Measurements from ENCODE around the gene STK17A.

The STK17A gene

DNA sequence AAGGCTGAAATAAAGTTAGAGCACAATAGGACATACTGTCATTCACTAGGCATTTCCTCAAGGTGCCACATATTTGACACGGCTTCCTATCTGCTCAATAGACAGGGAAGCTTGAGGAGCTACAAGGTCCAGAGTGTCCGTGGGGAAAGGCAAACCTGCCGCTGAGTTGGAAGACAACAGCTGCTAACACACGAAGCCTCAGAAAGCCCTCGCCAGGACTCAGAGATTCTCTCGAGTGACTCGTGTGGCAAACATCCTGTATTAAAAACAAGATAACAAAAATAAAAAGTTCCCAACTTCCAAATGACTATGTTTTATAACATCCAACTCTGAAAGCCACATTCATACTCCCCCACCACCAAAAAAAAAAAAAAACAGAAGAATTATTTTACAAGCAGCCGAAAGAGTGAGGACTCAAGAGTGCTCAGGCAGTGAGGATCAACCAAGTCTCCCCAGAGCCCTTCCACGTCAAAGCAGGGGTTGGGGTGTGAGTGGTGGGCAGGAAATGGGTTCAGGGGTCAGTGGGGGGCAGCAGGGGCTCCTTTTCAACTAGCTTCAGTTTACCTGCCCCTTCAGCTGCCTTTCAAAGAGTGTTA is 67.6 kb downstream of the STK17A start:
- no peak for TF ChIP-seq EP300 (IDR thresholded peaks at IDR 0.05; ENCODE audit: borderline replicate concordance)

DNA sequence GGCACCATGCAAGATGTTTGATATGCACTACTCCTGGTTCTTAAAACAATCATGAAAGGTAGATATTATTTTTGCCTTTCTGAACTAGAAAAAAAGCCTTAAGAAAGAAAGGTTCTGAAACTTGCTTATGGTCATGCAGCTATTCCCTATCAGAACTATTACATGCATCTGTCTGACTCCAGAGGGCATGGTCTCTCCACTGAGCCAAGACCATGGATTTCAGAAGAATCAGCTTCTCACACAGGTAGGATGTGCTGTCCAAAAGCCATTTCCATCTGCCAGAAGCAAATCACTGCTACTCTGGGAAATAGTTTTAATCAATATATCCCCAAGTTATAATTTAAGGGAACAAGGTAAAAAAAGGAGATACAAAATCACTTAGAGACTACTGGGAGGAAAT is 69.5 kb downstream of the STK17A start:
- no peak for TF ChIP-seq NFIC (IDR thresholded peaks at IDR 0.05)
- no peak for TF ChIP-seq CEBPB (IDR thresholded peaks at IDR 0.05)
- TF ChIP-seq, protein P1, sequence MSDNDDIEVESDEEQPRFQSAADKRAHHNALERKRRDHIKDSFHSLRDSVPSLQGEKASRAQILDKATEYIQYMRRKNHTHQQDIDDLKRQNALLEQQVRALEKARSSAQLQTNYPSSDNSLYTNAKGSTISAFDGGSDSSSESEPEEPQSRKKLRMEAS (IDR thresholded peaks at IDR 0.05), result no peak
- no peak for TF ChIP-seq TAF1 (IDR thresholded peaks at IDR 0.05; ENCODE audit: low read depth)
- no peak for TF ChIP-seq TCF12 (IDR thresholded peaks at IDR 0.05; ENCODE audit: low read depth)
- no peak for TF ChIP-seq YY1 (IDR thresholded peaks at IDR 0.05; ENCODE audit: low read depth)
- TF ChIP-seq CREB1 (IDR thresholded peaks at IDR 0.05; ENCODE audit: low read depth), result no peak
- TF ChIP-seq FOXM1 (IDR thresholded peaks at IDR 0.05; ENCODE audit: borderline replicate concordance, low read depth), result no peak
- TF ChIP-seq TEAD4 (IDR thresholded peaks at IDR 0.05), result no peak
- TF ChIP-seq ZBTB7A (IDR thresholded peaks at IDR 0.05; ENCODE audit: low read depth), result no peak
- TF ChIP-seq EGR1 (IDR thresholded peaks at IDR 0.05), result no peak

DNA sequence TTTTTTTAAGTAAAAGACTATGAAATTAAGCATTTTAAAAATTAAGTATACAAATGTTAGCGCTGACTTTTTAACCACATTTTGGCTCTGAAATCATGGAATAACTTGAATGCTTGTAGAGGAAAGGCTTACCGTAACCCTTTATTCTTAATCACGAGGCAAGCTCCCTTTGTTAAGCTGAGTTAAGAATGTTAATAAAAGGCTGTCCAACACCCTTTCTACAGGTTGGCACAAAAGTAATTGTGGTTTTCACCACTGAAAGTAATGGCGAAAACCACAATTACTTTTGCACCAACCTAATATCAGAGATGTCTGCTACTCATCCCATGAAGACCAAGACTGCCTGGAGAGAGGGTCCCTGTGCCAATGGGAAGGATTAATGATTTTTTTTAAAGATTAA is 70.6 kb downstream of the STK17A start:
- TF ChIP-seq EP300 (IDR thresholded peaks at IDR 0.05; ENCODE audit: borderline replicate concordance) (no peak), TEAD4 (IDR thresholded peaks at IDR 0.05) (no peak), TCF12 (IDR thresholded peaks at IDR 0.05; ENCODE audit: low read depth) (no peak), TAF1 (IDR thresholded peaks at IDR 0.05; ENCODE audit: low read depth) (no peak), EGR1 (IDR thresholded peaks at IDR 0.05) (no peak), NFIC (IDR thresholded peaks at IDR 0.05) (no peak), YY1 (IDR thresholded peaks at IDR 0.05; ENCODE audit: low read depth) (no peak), CEBPB (IDR thresholded peaks at IDR 0.05) (no peak)
- TF ChIP-seq, protein P1 (IDR thresholded peaks at IDR 0.05), result no peak

DNA sequence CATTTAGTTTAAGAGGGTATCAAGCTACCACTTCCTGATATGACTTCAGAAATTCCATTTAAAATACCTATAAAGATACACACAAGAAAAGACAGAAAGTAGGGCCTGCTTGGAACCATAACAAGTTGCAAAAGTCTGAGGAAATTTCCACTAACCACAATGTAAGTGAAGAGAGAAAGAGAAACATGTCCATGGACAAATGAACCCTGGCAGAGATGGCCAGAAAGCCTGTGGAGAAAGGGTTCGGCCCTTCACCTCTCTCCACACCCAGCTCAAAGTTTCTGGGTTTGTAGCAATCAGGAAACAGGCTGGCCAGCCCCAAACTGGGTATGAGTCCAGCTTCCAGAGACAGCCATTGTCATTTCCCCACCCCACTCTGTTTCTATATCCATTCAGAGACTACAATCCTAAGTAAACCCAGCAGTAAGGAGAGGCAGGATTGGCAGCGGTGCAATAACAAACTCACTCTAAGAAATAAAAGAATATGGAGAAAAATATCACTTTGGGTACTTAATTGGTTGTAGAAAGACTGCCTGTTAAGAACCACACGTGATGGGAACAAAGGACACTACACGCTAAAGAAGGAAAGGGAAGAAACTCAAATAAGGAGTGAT is 71.1 kb downstream of the STK17A start:
- no peak for TF ChIP-seq ZBTB7A (IDR thresholded peaks at IDR 0.05; ENCODE audit: low read depth)
- no peak for TF ChIP-seq CEBPB (IDR thresholded peaks at IDR 0.05)
- TF ChIP-seq TCF12 (IDR thresholded peaks at IDR 0.05; ENCODE audit: low read depth), result no peak
- TF ChIP-seq FOXM1 (IDR thresholded peaks at IDR 0.05; ENCODE audit: borderline replicate concordance, low read depth), result no peak
- TF ChIP-seq, protein P1 (IDR thresholded peaks at IDR 0.05), result no peak
- TF ChIP-seq TAF1 (IDR thresholded peaks at IDR 0.05; ENCODE audit: low read depth), result no peak
- no peak for TF ChIP-seq NFIC (IDR thresholded peaks at IDR 0.05)
- TF ChIP-seq YY1 (IDR thresholded peaks at IDR 0.05; ENCODE audit: low read depth), result no peak
- no peak for TF ChIP-seq EP300 (IDR thresholded peaks at IDR 0.05; ENCODE audit: borderline replicate concordance)
- TF ChIP-seq RAD21 (IDR thresholded peaks at IDR 0.05; ENCODE audit: low read depth), result no peak
- no peak for TF ChIP-seq CREB1 (IDR thresholded peaks at IDR 0.05; ENCODE audit: low read depth)
- TF ChIP-seq, protein P2, sequence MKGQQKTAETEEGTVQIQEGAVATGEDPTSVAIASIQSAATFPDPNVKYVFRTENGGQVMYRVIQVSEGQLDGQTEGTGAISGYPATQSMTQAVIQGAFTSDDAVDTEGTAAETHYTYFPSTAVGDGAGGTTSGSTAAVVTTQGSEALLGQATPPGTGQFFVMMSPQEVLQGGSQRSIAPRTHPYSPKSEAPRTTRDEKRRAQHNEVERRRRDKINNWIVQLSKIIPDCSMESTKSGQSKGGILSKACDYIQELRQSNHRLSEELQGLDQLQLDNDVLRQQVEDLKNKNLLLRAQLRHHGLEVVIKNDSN (IDR thresholded peaks at IDR 0.05), result no peak
- TF ChIP-seq TEAD4 (IDR thresholded peaks at IDR 0.05), result no peak
- TF ChIP-seq, protein P3, sequence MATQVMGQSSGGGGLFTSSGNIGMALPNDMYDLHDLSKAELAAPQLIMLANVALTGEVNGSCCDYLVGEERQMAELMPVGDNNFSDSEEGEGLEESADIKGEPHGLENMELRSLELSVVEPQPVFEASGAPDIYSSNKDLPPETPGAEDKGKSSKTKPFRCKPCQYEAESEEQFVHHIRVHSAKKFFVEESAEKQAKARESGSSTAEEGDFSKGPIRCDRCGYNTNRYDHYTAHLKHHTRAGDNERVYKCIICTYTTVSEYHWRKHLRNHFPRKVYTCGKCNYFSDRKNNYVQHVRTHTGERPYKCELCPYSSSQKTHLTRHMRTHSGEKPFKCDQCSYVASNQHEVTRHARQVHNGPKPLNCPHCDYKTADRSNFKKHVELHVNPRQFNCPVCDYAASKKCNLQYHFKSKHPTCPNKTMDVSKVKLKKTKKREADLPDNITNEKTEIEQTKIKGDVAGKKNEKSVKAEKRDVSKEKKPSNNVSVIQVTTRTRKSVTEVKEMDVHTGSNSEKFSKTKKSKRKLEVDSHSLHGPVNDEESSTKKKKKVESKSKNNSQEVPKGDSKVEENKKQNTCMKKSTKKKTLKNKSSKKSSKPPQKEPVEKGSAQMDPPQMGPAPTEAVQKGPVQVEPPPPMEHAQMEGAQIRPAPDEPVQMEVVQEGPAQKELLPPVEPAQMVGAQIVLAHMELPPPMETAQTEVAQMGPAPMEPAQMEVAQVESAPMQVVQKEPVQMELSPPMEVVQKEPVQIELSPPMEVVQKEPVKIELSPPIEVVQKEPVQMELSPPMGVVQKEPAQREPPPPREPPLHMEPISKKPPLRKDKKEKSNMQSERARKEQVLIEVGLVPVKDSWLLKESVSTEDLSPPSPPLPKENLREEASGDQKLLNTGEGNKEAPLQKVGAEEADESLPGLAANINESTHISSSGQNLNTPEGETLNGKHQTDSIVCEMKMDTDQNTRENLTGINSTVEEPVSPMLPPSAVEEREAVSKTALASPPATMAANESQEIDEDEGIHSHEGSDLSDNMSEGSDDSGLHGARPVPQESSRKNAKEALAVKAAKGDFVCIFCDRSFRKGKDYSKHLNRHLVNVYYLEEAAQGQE (IDR thresholded peaks at IDR 0.05; ENCODE audit: low read depth), result no peak
- no peak for TF ChIP-seq EGR1 (IDR thresholded peaks at IDR 0.05)

DNA sequence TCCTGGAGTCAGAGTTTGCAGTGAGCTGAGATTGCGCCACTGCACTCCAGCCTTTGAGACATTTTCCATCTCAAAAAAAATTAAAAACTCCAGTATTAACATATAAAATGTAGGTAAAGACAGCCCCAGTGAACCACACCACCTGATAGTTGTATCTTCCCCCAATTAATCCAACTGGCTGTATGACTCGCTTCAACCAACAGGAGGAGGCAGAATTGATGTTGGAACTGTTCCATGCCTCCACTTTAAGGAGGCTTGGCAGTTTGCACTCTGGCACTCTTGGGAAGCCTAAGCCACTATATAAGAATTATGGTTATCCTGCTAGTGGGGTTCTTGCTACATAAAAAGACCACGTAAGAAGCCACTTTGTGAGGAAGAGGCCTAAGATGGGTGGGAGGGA is 72.7 kb downstream of the STK17A start:
- TF ChIP-seq YY1 (IDR thresholded peaks at IDR 0.05; ENCODE audit: low read depth), result no peak
- TF ChIP-seq, protein P3 (IDR thresholded peaks at IDR 0.05; ENCODE audit: low read depth), result no peak
- TF ChIP-seq NFIC (IDR thresholded peaks at IDR 0.05), result no peak
- no peak for TF ChIP-seq TAF1 (IDR thresholded peaks at IDR 0.05; ENCODE audit: low read depth)
- no peak for TF ChIP-seq TCF12 (IDR thresholded peaks at IDR 0.05; ENCODE audit: low read depth)
- TF ChIP-seq ZBTB7A (IDR thresholded peaks at IDR 0.05; ENCODE audit: low read depth), result no peak

DNA sequence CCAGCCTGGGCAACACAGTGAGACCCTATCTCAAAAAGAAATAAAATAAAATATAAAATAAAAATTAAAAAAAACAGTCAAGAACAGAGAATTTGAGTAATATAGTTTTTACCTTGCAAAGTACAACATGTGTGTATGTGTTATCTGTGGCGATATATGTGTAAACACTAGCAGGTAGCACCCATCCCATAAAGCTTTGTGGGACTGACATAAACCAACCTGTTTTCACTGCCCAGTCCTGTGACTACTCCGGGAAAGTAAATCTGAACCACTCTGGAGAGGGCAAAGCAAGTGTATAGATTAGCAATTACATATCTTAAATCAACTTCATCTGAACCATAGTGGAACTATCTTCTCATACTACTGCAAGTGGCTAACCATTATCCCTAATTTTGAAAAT is 74.1 kb downstream of the STK17A start:
- no peak for TF ChIP-seq CEBPB (IDR thresholded peaks at IDR 0.05)
- TF ChIP-seq CREB1 (IDR thresholded peaks at IDR 0.05; ENCODE audit: low read depth), result no peak
- TF ChIP-seq TAF1 (IDR thresholded peaks at IDR 0.05; ENCODE audit: low read depth), result no peak
- TF ChIP-seq, protein P3 (IDR thresholded peaks at IDR 0.05; ENCODE audit: low read depth), result no peak
- no peak for TF ChIP-seq EGR1 (IDR thresholded peaks at IDR 0.05)
- no peak for TF ChIP-seq YY1 (IDR thresholded peaks at IDR 0.05; ENCODE audit: low read depth)
- TF ChIP-seq FOXM1 (IDR thresholded peaks at IDR 0.05; ENCODE audit: borderline replicate concordance, low read depth), result no peak
- TF ChIP-seq, protein P2 (IDR thresholded peaks at IDR 0.05), result no peak
- TF ChIP-seq NFIC (IDR thresholded peaks at IDR 0.05), result no peak
- no peak for TF ChIP-seq ZBTB7A (IDR thresholded peaks at IDR 0.05; ENCODE audit: low read depth)
- TF ChIP-seq RAD21 (IDR thresholded peaks at IDR 0.05; ENCODE audit: low read depth), result no peak
- TF ChIP-seq, protein P1 (IDR thresholded peaks at IDR 0.05), result no peak

Measured in Ishikawa (cell line).